NCI-H748 (cell line): ENCODE data around the gene SEL1L3.

Experiments
- DNase-seq: peaks from one replicate; lab custom pipeline; 2025; ENCODE audit not compliant: unreplicated experiment; lab: John Stamatoyannopoulos, UW

Gene SEL1L3

GRCh38 chr4:25857403-25857802 is 5.4 kb downstream of the SEL1L3 start:
- DNase-seq, result no peak

- DNase-seq, result no peak
These were observed 6.0 kb downstream of the SEL1L3 start for GRCh38 chr4:25856756-25857155.

GRCh38 chr4:25852103-25852502 is 10.7 kb downstream of the SEL1L3 start:
- no peak for DNase-seq

- no peak for DNase-seq
These were observed 15.5 kb downstream of the SEL1L3 start for GRCh38 chr4:25847329-25847728.

- DNase-seq, result no peak
These were observed 16.7 kb downstream of the SEL1L3 start for GRCh38 chr4:25845841-25846653.

GRCh38 chr4:25844961-25845712 is 17.7 kb downstream of the SEL1L3 start:
- no peak for DNase-seq

- DNase-seq, result no peak
These were observed 19.3 kb downstream of the SEL1L3 start for GRCh38 chr4:25843340-25844097.

- DNase-seq, result no peak
These were observed 20.5 kb downstream of the SEL1L3 start for GRCh38 chr4:25842229-25842845.

- no peak for DNase-seq
These were observed 23.1 kb downstream of the SEL1L3 start for GRCh38 chr4:25839687-25840086.

- no peak for DNase-seq
These were observed 23.6 kb downstream of the SEL1L3 start for GRCh38 chr4:25839233-25839632.

- no peak for DNase-seq
These were observed 24.3 kb downstream of the SEL1L3 start for GRCh38 chr4:25838526-25838925.

- no peak for DNase-seq
These were observed 25.7 kb downstream of the SEL1L3 start for GRCh38 chr4:25837107-25837506.

GRCh38 chr4:25835384-25835783 is 27.4 kb downstream of the SEL1L3 start:
- no peak for DNase-seq

- no peak for DNase-seq
These were observed 28.2 kb downstream of the SEL1L3 start for GRCh38 chr4:25834411-25835107.

GRCh38 chr4:25830548-25830947 is 32.2 kb downstream of the SEL1L3 start:
- no peak for DNase-seq

GRCh38 chr4:25827897-25828296 is 34.9 kb downstream of the SEL1L3 start:
- no peak for DNase-seq

GRCh38 chr4:25827373-25827772 is 35.4 kb downstream of the SEL1L3 start:
- DNase-seq, result no peak

- DNase-seq, result peak; percentile 47
These were observed 36.6 kb downstream of the SEL1L3 start for GRCh38 chr4:25826074-25826752.

GRCh38 chr4:25823632-25824031 is 39.2 kb downstream of the SEL1L3 start:
- DNase-seq, result peak; percentile 66

GRCh38 chr4:25821899-25822298 is 40.9 kb downstream of the SEL1L3 start:
- DNase-seq, result no peak
